OCI-M2 (cell line): ENCODE results near the gene ATP6V1G1.

Experiments used
- DNase-seq: peaks from one replicate; lab custom pipeline; 2025; ENCODE audit not compliant: unreplicated experiment; lab: John Stamatoyannopoulos, UW

Gene ATP6V1G1

GRCh38 chr9:114611516-114612271 is 24.1 kb downstream of the ATP6V1G1 start:
- DNase-seq: no peak

DNA sequence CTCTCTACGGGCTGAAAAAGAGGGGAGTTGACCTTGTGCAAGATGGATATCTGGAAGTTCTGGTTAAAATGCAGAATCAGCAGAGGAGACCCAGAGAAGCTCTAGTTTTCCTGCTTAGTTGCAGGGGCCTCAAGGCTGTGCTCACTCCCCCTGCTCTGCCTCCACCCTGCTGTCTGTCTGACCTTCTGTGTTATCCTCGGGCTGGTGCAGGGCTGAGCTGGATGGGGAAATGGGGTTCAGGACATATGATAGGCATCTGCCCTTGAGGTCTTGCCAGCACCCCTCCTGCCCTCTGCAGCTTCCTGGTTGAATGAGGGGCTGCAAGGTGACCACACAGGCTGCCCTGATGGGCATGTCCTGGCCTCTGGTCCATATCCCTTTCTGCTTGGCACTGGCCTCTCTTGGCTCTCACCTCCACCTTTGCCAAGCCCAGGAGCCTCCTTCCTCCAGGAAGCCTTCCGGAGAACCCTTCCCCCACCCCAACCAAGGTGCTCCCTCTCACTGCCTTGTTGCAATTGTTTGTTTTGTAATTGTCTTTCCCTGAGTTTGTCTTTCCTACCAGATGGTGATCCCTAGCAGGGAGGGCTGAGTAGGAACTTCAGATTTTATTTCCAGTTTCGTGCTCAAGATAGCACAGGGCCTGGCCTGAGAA is 24.8 kb downstream of the ATP6V1G1 start:
- DNase-seq: no peak

DNA sequence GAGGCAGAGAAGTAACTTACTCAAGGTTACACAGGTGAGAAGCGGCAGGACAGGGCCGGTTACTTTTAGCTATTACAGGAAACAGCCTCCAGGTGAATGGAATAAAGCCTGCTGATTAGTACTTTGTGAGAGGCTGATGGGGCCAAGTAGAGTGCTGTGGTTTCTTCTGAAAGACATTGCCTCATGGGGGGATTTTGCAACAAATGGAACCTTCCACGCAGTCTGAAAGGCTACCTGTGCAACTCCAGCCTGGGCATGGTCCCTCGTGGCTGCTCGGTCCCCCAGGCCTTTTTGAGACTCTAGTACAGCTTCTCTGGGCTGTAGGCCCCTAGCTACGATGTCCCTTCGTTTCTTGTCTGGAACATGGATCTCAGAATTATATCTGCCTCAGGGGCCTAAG is 25.5 kb downstream of the ATP6V1G1 start:
- no peak for DNase-seq

DNA sequence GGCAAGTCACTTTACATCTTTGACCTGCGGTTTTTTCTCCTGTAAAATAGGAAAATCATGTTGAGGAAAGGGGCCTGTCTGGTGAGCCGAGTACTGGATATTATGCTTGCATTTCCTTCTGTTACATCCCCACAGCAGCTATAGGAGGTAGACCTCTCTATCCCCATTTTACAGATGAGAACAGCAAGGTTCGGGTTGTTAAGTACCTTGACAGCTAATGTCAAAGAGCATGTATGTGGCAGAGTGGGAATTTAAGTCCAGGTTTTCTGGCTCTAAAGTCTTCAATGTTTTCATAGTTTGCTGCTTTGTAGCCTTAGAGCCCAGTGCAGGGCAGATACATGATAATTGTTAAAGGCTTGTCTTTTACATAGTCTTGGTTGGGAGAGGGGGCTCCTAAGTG is 26.4 kb downstream of the ATP6V1G1 start:
- DNase-seq: no peak

DNA sequence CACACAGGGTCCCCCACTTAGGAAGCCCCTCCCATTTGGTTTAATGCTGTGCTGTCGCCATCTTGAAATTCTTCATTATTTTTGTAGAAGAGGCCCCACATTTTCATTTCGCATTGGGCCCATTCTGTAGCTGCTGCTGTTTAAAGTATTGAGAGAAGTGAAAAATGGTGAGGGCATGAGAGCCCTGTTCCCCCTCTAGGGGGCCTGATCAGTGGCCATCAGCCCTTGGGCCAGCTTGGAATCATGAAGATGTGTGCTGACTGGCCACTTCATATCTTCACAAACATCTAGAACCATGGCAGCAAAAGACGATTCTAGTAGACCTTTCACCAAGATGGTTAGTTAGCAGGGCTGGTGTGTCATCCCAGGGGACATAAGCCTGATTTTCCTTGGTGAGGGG is 26.8 kb downstream of the ATP6V1G1 start:
- no peak for DNase-seq

GRCh38 chr9:114616684-114617520 is 29.3 kb downstream of the ATP6V1G1 start:
- DNase-seq: no peak

DNA sequence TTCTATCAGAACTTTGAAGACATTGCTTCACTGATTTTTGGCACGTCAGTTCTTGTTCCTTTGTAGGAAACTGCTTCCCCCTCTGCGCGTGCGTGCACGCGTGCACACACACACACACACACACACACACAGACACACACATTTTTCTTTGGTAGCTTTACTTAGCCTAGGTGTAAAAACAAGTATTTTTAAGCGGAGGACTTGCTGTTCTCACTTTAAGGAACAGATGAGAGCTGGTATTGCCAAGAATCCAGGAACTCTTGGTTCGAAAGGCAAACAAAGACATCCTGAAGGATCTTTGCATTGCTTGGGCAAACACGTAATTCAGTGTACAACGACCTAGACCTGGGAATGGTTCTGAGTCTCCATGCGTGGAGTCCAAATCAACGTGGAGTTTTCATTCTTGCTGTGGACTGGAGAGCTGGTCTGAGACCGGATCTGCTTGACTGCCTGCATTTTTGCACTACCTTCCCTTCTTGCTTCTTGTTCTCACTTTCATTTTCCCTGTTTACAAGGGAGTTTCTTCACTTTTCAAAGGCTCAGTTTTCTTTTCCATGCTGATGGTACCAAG is 31.7 kb downstream of the ATP6V1G1 start:
- no peak for DNase-seq

GRCh38 chr9:114621561-114621960 is 34.0 kb downstream of the ATP6V1G1 start:
- DNase-seq: no peak

DNA sequence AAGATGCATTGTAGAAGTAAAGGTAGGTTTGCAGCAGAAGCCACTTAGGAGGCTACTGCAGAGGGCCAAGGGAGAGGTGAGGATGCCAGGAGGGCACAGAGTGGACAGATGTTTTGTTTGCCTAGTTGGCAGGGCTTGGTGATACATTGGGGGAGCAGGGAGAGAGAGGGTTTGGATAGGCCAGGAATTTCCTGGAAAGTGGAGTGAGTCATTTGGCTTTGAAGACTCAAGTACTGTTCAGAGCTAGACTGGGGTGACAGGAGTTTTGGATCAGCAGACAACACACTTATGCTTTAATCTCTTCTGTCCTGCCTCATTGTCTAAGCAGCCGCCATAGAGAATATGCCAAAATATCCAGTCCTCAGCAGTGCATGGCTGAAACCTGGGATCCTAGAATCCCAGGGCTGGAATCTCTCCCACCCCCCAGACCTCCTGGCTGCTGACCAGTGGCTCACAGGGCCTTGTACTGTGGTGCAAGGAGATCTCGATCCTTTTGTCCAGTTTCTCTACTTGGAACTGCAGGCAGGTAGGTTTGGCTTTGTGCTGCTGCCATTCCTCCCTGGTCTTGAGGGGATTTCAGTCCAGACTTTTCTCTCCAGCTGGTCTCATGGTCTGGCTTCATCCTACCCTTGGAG is 34.5 kb downstream of the ATP6V1G1 start:
- DNase-seq: no peak

DNA sequence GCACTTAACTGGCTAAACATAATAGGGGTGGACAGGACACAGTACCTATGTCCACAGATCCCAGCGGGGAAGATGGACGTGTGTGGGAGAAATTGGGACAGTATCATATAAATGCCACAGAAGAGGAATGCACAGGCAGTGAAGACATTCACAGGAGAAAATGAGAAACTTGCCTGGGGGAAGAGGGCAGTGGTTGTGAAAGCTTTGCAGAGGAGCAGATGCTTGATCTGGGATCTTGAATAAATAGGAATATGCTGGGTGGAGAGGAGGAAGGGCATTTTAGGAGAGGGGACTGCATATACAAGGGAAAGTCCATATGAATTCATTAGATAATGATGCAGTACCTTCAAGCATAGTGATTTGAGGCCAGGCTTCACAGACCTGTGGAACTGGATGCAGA is 37.1 kb downstream of the ATP6V1G1 start:
- DNase-seq: no peak

DNA sequence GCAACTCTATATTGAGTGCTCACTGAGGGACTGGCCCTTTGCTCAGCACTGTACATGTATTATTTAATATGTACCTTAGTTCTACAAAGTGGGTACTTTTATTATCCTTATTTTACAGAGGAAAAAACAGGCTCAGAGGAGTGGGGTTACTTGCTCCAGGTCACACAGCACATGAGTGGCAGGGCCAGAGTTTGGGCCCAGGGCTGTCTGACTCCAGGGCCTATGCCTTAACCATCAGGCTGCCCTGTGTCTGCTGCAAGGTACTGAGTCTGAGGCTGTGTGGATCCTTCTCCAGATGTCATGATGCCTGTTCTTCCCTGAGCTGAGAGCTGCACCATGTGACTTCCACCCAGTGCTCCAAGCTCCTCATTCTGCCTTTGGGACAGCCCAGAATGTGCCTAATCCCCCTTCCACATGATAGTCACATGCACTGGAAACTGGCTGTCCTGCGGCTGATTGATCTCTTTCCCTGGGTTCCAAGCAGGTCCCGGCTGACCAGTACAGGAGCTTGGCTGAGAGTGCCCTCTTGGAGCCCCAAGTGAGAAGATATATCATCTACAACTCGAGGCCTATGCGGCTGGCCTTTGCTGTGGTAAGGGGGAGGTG is 38.9 kb downstream of the ATP6V1G1 start:
- DNase-seq: no peak

DNA sequence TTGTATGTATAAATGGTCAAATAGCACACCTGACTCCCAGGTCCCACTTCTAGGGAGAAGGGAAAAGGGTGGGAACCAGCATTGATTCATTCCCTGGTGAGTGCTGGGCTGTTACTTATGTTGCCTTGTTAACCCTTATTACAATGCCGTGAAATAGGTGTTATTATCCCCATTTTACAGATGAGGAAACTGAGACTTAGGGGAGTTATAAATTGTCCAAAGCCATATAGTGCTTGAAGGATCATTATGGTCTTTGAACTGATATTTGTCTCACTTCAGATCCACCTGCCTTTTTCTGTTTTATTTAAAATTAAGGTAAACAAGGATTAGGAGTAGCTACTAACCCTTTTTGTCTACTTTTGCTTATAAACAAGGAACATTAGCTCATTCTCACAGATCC is 40.0 kb downstream of the ATP6V1G1 start:
- DNase-seq: no peak

GRCh38 chr9:114629563-114630090 is 42.1 kb downstream of the ATP6V1G1 start:
- DNase-seq: no peak

DNA sequence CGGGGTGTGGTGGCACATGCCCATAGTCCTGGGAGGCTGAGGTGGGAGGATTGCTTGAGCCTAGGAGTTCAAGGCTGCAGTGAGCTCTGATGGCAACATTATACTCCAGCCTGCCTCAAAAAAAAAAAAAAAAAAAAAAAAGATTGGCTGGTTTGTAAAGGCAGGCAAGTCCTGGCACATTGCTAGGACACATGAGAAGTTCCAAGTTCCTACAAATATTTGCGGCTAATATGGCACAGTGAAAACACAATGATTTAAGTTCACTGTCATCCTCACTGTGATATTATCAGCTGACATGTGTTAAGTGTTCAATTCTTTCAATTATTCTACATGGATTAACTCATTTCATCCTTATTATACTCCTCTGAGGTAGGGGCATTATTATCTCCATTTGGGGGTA is 43.6 kb downstream of the ATP6V1G1 start:
- no peak for DNase-seq

DNA sequence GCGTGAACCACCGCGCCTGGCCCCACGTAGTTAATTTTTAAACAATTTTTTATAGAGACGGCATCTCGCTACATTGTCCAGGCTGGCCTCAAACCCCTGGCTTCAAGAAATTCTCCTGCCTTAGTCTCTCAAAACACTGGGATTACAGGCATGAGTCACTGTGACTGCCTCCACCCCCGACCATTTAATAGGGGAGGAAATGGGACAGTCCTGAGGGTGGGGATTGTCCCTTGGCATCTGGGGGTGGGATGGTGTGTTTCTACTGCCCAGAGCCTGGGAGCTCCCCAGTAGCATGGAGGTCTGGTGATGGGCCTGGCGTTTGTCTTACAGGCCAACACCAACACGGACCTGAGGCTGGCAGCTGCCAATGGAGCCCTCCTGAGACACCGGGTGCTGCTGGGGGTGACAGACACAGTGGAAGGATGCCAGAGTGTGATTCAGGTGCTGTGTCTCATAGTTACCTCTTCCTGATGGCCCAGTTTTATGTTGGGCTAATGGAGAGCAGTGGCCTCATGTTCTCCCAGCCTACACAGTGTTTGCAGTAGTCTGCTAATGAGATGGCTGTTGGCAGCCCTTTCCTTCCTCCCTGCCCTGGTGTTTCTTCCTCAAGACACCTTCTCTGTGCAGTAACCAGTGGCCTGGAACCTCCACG is 46.0 kb downstream of the ATP6V1G1 start:
- no peak for DNase-seq

GRCh38 chr9:114634387-114634786 is 46.8 kb downstream of the ATP6V1G1 start:
- DNase-seq: no peak

- DNase-seq: no peak
Measured at GRCh38 chr9:114638404-114638803, 50.8 kb downstream of the ATP6V1G1 start.

DNA sequence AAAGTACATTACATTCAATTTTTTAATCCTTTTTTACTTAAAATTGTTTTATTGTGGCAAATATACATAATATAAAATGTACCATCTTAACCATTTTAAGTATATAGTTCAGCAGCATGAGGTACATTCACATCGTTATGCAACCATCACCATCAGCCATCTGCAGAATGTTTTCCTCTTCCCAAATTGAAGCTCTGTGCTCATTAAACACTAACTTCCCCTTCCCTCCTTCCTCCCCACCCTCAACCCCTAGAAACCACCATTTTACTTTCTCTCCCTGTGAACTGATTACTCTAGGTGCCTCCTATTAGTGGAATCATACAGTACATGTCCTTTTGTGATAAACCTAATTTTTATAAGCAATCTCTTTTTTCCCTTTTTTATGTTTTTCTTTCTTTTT is 54.4 kb downstream of the ATP6V1G1 start:
- DNase-seq: no peak

DNA sequence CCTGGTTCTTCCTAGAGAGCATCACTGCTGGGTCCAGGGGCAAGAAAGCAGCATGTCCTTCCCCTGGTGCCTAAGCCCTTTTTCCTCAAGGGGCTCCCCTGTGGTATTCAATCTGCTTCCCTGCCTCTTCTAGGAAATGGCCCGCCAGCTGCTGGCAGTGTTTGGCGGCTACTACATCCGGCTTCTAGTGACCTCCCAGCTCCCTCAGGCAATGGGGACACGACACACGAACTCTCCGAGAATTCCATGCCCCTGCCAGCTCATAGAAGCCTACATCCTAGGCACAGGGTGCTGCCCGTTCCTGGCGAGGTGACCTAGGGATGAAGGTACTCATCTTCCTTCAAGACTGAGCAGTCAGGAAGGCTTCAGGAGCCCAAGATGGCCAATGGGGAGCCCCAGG is 55.4 kb downstream of the ATP6V1G1 start:
- DNase-seq: no peak

GRCh38 chr9:114643896-114644295 is 56.3 kb downstream of the ATP6V1G1 start:
- no peak for DNase-seq
